GM12875 (cell line): ENCODE data around the gene NRM.
"Not testable (repeated sequence)": the region's sequence is repeated elsewhere in the genome, so short reads cannot be mapped to it uniquely, and the experiment has no call there.

ENCODE experiments used
- H3K4me3 ChIP-seq: one replicate; pipeline ENCODE4 v1.5.1; 2011; ENCODE audit warnings: low read depth, low read length, control low read depth
- TF ChIP-seq, protein P1 (sequence below): IDR thresholded peaks from 2 replicates; pipeline ENCODE4 v1.5.1; 2011; ENCODE audit warnings: low read depth, mild to moderate bottlenecking, control low read depth, inconsistent platforms, low read length, moderate library complexity, borderline replicate concordance; ENCODE audit not compliant: insufficient read depth

Gene NRM

DNA sequence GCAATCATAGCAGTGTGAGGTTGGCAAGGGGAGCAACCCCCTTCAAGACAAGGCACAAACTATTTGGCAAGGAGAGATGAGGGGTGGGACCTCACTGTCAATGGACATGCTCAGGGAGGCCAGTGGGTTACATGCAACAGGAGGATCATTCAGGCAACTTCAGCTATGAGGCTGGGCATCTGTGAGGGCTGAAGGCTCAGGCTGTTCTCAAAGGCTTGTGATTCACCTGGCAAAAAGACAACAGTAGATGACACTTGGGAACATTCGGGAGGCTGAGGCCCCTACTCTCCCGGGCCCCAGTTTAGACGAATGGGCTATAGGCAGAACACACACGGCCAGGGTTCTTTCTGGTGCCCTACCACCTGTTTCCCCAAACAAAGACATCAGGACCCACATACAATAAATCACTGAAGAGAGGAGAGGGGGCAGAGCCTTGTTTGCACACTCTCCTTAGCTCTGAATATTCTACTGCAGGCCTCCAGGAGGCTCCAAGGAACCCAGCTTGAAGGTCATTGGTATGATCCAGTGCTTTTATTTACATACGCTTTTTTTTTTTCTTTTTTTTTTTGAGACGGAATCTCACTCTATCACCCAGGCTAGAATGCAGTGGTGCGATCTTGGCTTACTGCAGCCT, 37.3 kb upstream of the NRM start:
- TF ChIP-seq, protein P1, sequence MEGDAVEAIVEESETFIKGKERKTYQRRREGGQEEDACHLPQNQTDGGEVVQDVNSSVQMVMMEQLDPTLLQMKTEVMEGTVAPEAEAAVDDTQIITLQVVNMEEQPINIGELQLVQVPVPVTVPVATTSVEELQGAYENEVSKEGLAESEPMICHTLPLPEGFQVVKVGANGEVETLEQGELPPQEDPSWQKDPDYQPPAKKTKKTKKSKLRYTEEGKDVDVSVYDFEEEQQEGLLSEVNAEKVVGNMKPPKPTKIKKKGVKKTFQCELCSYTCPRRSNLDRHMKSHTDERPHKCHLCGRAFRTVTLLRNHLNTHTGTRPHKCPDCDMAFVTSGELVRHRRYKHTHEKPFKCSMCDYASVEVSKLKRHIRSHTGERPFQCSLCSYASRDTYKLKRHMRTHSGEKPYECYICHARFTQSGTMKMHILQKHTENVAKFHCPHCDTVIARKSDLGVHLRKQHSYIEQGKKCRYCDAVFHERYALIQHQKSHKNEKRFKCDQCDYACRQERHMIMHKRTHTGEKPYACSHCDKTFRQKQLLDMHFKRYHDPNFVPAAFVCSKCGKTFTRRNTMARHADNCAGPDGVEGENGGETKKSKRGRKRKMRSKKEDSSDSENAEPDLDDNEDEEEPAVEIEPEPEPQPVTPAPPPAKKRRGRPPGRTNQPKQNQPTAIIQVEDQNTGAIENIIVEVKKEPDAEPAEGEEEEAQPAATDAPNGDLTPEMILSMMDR = no peak
- H3K4me3 ChIP-seq = no peak overlapping the region

DNA sequence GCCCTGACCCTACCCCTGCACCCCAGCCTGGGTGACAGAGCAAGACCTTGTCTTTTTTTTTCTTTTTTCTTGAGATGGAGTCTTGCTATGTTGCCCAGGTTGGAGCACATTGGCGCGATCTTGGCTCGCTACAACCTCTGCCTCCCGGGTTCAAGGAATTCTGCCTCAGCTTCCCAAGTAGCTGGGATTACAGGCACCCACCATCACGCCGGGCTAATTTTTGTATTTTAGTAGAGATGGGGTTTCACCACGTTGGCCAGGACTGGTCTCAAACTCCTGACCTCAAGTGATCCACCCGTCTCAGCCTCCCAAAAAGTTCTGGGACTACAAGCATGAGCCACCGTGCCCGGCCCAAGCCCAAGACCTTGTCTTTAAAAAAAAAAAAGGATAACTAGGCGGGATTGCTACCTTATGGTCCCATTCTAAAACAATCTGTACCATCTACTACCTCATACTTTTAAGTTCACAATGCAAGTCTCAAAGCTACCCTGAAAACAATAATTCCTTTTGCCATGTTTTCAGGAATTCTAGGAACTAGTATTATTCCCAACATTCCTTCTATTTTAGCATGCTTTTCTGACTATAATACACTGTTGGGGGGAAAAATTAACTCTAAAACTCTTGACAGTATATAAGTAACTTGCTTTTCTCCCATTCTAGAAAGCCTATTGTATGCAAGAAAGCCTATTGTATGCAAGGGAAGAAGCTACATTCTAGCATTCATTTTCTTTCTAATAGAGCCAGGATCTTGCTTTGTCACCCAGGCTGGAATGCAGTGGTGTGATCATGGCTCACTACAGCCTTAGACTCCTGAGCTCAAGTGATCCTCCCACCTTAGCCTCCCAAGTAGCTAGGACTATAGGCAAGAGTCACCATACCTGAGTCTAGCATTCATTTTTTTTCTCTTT, 36.0 kb upstream of the NRM start:
- TF ChIP-seq, protein P1 = no peak
- no peak overlapping the region for H3K4me3 ChIP-seq

DNA sequence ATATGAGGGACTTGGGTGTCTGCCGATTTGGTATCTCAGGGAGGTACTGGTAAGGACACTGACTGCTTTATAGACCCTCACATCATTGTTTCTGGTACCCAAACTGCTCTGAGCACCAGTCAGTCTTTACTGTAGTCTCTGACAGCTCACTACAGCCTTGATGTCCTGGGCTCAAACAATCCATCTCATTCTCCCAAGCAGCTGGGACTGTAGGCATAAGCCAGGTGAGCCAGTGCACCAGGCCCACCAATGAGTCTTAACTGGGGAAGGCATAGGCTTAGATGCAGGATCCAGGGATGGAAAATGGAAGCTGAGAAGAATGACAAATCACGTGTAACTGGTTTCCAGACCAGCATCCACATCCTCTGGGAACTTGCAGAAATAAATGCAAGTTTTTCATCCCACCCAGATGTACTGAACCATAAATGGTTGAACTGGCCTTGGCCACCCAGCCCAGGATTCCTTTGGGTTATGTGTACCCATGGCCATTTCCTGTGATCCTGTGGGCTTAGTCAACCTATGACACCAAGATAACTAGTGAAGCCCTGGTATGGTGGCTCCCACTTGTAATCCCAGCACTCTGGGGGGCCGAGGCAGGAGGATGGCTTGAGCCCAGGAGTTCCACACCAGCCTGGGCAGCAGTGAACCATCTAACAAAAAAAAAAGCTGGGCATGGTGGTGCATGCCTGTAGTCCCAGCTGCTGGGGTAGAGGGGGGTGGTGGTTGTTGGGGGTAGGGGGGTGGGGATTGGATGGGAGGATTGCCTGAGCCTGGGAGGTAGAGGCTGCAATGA, 35.1 kb upstream of the NRM start:
- TF ChIP-seq, protein P1 = no peak

DNA sequence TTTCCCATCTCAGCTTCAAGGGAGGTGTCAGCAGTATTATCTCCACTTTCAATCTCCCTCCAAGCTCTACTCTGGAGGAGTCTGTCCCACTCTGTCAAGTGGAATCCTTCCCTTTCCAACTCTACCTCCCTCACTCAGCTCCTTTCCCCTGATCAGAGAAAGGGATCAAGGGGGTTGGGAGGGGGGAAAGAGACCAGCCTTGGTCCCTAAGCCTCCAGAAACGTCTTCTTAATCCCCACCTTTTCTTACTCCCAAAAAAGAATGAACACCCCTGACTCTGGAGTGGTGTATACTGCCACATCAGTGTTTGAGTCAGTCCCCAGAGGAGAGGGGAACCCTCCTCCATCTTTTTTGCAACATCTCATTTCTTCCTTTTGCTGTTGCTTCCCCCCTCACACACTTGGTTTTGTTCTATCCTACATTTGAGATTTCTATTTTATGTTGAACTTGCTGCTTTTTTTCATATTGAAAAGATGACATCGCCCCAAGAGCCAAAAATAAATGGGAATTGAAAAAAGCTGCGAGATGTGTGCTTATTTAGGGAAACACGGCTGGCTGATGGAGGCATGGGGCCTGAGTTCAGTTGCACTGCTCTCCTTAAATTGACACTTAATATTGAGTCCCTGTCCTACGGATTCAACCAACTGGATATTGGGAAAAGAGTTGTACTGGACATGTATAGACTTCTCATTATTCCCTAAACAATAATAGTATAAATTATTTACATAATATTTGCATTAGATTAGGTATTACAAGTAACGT, 34.3 kb upstream of the NRM start:
- no peak overlapping the region for H3K4me3 ChIP-seq
- TF ChIP-seq, protein P1 = no peak

More for the DNA sequence above, 35.1 kb upstream of the NRM start:
- H3K4me3 ChIP-seq = no peak overlapping the region

DNA sequence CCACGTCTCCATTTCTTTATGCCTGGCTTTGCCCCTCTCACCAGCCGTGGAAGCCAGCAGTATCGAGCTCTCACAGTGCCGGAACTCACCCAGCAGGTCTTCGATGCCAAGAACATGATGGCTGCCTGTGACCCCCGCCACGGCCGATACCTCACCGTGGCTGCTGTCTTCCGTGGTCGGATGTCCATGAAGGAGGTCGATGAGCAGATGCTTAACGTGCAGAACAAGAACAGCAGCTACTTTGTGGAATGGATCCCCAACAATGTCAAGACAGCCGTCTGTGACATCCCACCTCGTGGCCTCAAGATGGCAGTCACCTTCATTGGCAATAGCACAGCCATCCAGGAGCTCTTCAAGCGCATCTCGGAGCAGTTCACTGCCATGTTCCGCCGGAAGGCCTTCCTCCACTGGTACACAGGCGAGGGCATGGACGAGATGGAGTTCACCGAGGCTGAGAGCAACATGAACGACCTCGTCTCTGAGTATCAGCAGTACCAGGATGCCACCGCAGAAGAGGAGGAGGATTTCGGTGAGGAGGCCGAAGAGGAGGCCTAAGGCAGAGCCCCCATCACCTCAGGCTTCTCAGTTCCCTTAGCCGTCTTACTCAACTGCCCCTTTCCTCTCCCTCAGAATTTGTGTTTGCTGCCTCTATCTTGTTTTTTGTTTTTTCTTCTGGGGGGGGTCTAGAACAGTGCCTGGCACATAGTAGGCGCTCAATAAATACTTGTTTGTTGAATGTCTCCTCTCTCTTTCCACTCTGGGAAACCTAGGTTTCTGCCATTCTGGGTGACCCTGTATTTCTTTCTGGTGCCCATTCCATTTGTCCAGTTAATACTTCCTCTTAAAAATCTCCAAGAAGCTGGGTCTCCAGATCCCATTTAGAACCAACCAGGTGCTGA, 33.3 kb upstream of the NRM start:
- not testable (repeated sequence) for H3K4me3 ChIP-seq

DNA sequence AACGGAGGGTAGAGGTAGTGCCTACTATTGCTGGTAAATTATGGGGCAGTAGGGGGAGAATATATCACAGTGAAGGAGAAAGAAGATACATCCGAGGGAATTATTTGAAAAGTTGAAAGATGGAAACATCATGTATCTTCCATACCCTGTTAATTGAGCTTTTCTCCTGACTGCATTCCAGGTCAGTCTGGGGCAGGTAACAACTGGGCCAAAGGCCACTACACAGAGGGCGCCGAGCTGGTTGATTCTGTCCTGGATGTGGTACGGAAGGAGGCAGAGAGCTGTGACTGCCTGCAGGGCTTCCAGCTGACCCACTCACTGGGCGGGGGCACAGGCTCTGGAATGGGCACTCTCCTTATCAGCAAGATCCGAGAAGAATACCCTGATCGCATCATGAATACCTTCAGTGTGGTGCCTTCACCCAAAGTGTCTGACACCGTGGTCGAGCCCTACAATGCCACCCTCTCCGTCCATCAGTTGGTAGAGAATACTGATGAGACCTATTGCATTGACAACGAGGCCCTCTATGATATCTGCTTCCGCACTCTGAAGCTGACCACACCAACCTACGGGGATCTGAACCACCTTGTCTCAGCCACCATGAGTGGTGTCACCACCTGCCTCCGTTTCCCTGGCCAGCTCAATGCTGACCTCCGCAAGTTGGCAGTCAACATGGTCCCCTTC, 32.5 kb upstream of the NRM start:
- not testable (repeated sequence) for H3K4me3 ChIP-seq
